Measurements from ENCODE around the gene MAP1B.

DNA sequence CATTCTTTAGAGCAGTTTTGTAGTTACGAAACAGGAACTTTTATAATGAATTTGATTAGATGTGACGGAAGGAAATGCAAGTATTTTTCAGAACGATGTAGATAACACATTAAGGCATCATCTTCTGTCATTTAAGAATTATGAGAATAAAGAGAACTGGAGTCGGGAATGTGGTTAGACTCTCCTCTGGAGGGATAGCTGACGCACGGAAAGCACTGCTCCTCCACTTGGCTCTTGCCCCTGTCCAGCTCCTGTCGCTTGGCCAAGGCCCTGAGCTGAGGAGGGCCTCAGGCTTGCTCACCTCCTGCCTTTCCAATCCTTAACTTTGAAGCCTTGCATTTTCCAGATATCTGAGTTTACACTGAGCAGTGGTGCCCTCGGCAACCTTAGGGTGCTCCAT is 60.5 kb downstream of the MAP1B start:
- TF ChIP-seq, protein P1, sequence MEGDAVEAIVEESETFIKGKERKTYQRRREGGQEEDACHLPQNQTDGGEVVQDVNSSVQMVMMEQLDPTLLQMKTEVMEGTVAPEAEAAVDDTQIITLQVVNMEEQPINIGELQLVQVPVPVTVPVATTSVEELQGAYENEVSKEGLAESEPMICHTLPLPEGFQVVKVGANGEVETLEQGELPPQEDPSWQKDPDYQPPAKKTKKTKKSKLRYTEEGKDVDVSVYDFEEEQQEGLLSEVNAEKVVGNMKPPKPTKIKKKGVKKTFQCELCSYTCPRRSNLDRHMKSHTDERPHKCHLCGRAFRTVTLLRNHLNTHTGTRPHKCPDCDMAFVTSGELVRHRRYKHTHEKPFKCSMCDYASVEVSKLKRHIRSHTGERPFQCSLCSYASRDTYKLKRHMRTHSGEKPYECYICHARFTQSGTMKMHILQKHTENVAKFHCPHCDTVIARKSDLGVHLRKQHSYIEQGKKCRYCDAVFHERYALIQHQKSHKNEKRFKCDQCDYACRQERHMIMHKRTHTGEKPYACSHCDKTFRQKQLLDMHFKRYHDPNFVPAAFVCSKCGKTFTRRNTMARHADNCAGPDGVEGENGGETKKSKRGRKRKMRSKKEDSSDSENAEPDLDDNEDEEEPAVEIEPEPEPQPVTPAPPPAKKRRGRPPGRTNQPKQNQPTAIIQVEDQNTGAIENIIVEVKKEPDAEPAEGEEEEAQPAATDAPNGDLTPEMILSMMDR (conservative IDR thresholded peaks at IDR 0.05; ENCODE audit: low read depth, low read length), result no peak
- TF ChIP-seq POLR2A (IDR thresholded peaks at IDR 0.05; ENCODE audit: low read depth, low read length), result no peak
- no peak for TF ChIP-seq RAD21 (IDR thresholded peaks at IDR 0.05; ENCODE audit: low read length)
- no peak for TF ChIP-seq MAFK (IDR thresholded peaks at IDR 0.05; ENCODE audit: low read depth, low read length)
- no peak for TF ChIP-seq CHD1 (IDR thresholded peaks at IDR 0.05; ENCODE audit: low read depth, low read length)
- TF ChIP-seq, protein P2, sequence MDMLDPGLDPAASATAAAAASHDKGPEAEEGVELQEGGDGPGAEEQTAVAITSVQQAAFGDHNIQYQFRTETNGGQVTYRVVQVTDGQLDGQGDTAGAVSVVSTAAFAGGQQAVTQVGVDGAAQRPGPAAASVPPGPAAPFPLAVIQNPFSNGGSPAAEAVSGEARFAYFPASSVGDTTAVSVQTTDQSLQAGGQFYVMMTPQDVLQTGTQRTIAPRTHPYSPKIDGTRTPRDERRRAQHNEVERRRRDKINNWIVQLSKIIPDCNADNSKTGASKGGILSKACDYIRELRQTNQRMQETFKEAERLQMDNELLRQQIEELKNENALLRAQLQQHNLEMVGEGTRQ (IDR thresholded peaks at IDR 0.05; ENCODE audit: low read depth, low read length), result no peak
- no peak for TF ChIP-seq BHLHE40 (IDR thresholded peaks at IDR 0.05; ENCODE audit: low read depth, low read length)
- TF ChIP-seq CEBPB (IDR thresholded peaks at IDR 0.05; ENCODE audit: low read depth, low read length), result no peak
- TF ChIP-seq SMC3 (IDR thresholded peaks at IDR 0.05; ENCODE audit: low read depth, low read length), result no peak
- TF ChIP-seq MAZ (IDR thresholded peaks at IDR 0.05; ENCODE audit: borderline replicate concordance, low read depth, low read length), result no peak
